ENCODE results near the gene KCNIP4.

DNA sequence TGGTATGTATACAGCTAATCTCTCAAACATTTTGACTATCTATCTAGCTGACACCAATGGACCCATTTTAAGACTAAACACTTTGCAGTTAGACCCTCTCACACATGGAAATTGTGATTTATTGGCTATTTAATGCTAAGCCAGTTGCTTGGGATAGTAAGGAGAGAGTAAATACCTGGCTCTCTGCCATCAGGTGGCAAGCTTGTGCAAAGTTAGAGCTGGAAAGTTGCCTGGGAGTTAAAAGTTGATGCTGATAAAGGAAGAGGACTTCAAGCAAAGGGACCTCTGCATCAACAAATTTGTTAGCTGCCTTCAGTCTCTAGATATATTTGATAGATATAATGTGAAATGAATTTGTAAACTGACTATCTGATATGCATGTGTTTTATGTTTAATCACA, 1187.2 kb downstream of the KCNIP4 start:
- TF ChIP-seq POLR2A (IDR thresholded peaks at IDR 0.05) (no peak), EP300 (IDR thresholded peaks at IDR 0.05) (no peak)
- TF ChIP-seq, protein P1, sequence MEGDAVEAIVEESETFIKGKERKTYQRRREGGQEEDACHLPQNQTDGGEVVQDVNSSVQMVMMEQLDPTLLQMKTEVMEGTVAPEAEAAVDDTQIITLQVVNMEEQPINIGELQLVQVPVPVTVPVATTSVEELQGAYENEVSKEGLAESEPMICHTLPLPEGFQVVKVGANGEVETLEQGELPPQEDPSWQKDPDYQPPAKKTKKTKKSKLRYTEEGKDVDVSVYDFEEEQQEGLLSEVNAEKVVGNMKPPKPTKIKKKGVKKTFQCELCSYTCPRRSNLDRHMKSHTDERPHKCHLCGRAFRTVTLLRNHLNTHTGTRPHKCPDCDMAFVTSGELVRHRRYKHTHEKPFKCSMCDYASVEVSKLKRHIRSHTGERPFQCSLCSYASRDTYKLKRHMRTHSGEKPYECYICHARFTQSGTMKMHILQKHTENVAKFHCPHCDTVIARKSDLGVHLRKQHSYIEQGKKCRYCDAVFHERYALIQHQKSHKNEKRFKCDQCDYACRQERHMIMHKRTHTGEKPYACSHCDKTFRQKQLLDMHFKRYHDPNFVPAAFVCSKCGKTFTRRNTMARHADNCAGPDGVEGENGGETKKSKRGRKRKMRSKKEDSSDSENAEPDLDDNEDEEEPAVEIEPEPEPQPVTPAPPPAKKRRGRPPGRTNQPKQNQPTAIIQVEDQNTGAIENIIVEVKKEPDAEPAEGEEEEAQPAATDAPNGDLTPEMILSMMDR (IDR thresholded peaks at IDR 0.05): no peak

Data from tibial nerve (tissue), 4 donors.